CD1c-positive myeloid dendritic cell (primary cell): ENCODE results near the gene LOXL4.

Source experiments
- DNase-seq: peaks from one replicate; pipeline ENCODE4 v3.0.0-alpha.2; 2016; ENCODE audit errors: extremely low spot score

LOXL4 gene

GRCh38 chr10:98295401-98295811 lies 27.4 kb upstream of the LOXL4 start:
- peak; percentile 58 for DNase-seq

GRCh38 chr10:98294270-98294627 lies 26.3 kb upstream of the LOXL4 start:
- no peak for DNase-seq

GRCh38 chr10:98293550-98294269 lies 25.7 kb upstream of the LOXL4 start:
- no peak for DNase-seq

GRCh38 chr10:98292971-98293370 lies 25.0 kb upstream of the LOXL4 start:
- DNase-seq: no peak

GRCh38 chr10:98289802-98290209 lies 21.8 kb upstream of the LOXL4 start:
- DNase-seq: no peak

- DNase-seq: no peak
Measured at GRCh38 chr10:98287321-98287720, 19.3 kb upstream of the LOXL4 start.

- no peak for DNase-seq
Measured at GRCh38 chr10:98286419-98286818, 18.4 kb upstream of the LOXL4 start.

GRCh38 chr10:98285416-98285815 lies 17.4 kb upstream of the LOXL4 start:
- no peak for DNase-seq

GRCh38 chr10:98276311-98276710 lies 8.3 kb upstream of the LOXL4 start:
- DNase-seq: no peak

GRCh38 chr10:98274562-98274961 lies 6.6 kb upstream of the LOXL4 start:
- no peak for DNase-seq

- DNase-seq: no peak
Measured at GRCh38 chr10:98273057-98273850, 5.3 kb upstream of the LOXL4 start.

- no peak for DNase-seq
Measured at GRCh38 chr10:98272656-98273055, 4.7 kb upstream of the LOXL4 start.

- DNase-seq: no peak
Measured at GRCh38 chr10:98272245-98272644, 4.3 kb upstream of the LOXL4 start.

- no peak for DNase-seq
Measured at GRCh38 chr10:98270786-98271185, 2.8 kb upstream of the LOXL4 start.

GRCh38 chr10:98270073-98270740 lies 2.2 kb upstream of the LOXL4 start:
- no peak for DNase-seq

- no peak for DNase-seq
Measured at GRCh38 chr10:98269435-98269912, 1.5 kb upstream of the LOXL4 start.

GRCh38 chr10:98268694-98269431 lies 869 bp upstream of the LOXL4 start:
- DNase-seq: no peak

- no peak for DNase-seq
Measured at GRCh38 chr10:98267069-98267893, 713 bp downstream of the LOXL4 start.

- DNase-seq: no peak
Measured at GRCh38 chr10:98266647-98267046, 1.3 kb downstream of the LOXL4 start.

GRCh38 chr10:98265403-98266378 lies 2.3 kb downstream of the LOXL4 start:
- no peak for DNase-seq
